ENCODE results near the gene KCNQ5.

- no peak for TF ChIP-seq POLR2AphosphoS5 (IDR thresholded peaks at IDR 0.05; ENCODE audit: borderline replicate concordance, low read depth, low read length)
- TF ChIP-seq EZH2 (IDR thresholded peaks at IDR 0.05), result no peak
Observed at GRCh38 chr6:73030791-73031782, 409.2 kb downstream of the KCNQ5 start.
